ENCODE measurements around the gene RGPD3. TPM values are rescaled to one million over a fixed set of nuclear protein-coding genes. Genes with fewer than 3 reads are reported as not detected.

Gene RGPD3
- polyA plus RNA-seq, 1 donor: 0.24 TPM

DNA sequence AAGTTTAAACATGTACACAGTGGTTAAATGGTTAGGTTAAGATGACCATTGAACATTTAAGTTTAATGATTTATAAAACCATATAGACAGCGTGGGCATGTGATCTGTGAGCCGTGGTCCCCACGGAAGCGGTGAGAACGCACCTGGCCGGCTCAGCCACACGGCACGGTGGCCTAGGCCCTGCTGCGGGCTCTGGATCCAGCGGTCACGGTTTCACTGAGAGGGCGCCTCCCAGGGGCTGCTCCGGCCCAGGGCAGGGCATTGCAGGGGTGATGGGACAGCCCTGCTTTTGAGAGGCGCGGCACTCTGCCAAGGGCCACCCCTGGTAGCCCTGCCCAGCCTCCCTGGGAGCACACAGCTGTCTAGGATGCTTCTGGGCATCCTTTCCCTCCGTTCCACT, 124.9 kb downstream of the RGPD3 start:
- H3K4me3 ChIP-seq (ENCODE audit: low read length): no peak overlapping the region
- H3K36me3 ChIP-seq (ENCODE audit: control insufficient read depth, insufficient read depth, low read length): no peaks in the 10 kb centered on the region
- H3K9me3 ChIP-seq (ENCODE audit: control insufficient read depth, low read depth, low read length): peaks cover 15% of the 10 kb centered on the region
- H3K27ac ChIP-seq (ENCODE audit: low read length): no peak overlapping the region
- H3K27me3 ChIP-seq (ENCODE audit: control insufficient read depth, insufficient read depth, low read length): peaks cover 8% of the 10 kb centered on the region
- DNase-seq: no peak
- H3K4me1 ChIP-seq (ENCODE audit: control insufficient read depth, insufficient read depth, low read length): peaks cover 3% of the 10 kb centered on the region
- no CpG with 5 or more reads among the region's 16 CpGs for WGBS (ENCODE audit: insufficient coverage, low lambda C conversion rate)

DNA sequence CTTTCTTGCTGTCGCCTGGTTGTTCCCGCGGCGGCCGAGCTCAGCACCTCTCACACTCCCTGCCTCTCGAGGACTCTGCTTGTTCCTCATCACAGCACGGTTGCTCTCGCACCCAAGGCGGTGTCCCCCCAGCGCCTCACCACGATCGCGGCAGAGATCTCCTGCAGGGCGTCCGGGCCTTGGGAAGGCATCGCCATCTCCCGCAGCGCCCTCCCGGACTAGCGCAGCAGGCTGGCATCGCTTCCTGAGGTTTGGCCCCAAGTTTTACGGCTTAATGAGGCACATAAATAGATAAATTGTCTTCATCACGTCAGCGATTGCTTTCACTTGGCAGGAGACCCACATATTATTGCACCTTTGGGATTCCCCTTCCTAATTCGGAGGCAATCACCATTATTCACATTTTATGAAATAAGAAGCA, 125.4 kb downstream of the RGPD3 start:
- H3K36me3 ChIP-seq (ENCODE audit: control insufficient read depth, insufficient read depth, low read length): no peaks in the 10 kb centered on the region
- H3K27me3 ChIP-seq (ENCODE audit: control insufficient read depth, insufficient read depth, low read length): peaks cover 8% of the 10 kb centered on the region
- H3K4me3 ChIP-seq (ENCODE audit: low read length): no peak overlapping the region
- DNase-seq: peak; percentile 13 to 65
- no peak overlapping the region for H3K27ac ChIP-seq (ENCODE audit: low read length)
- H3K4me1 ChIP-seq (ENCODE audit: control insufficient read depth, insufficient read depth, low read length): peaks cover 3% of the 10 kb centered on the region
- H3K9me3 ChIP-seq (ENCODE audit: control insufficient read depth, low read depth, low read length): peaks cover 15% of the 10 kb centered on the region
- WGBS (ENCODE audit: insufficient coverage, low lambda C conversion rate): 67% methylated on average over 1 of the region's 25 CpGs

GRCh38 chr2:106341666-106342065, 126.5 kb downstream of the RGPD3 start:
- DNase-seq: no peak
- H3K4me3 ChIP-seq (ENCODE audit: low read length): no peak overlapping the region
- no CpG with 5 or more reads among the region's 5 CpGs for WGBS (ENCODE audit: insufficient coverage, low lambda C conversion rate)

More at GRCh38 chr2:106341666-106342065, 126.5 kb downstream of the RGPD3 start:
- H3K4me1 ChIP-seq (ENCODE audit: control insufficient read depth, insufficient read depth, low read length): peaks cover 3% of the 10 kb centered on the region
- no peaks in the 10 kb centered on the region for H3K36me3 ChIP-seq (ENCODE audit: control insufficient read depth, insufficient read depth, low read length)
- H3K9me3 ChIP-seq (ENCODE audit: control insufficient read depth, low read depth, low read length): peaks cover 15% of the 10 kb centered on the region
- no peak overlapping the region for H3K27ac ChIP-seq (ENCODE audit: low read length)
- H3K27me3 ChIP-seq (ENCODE audit: control insufficient read depth, insufficient read depth, low read length): peaks cover 8% of the 10 kb centered on the region

Other genes starting within 250 kb of the RGPD3 start
- gene CD8B2, start 19.0 kb upstream of the RGPD3 start, polyA plus RNA-seq: 0.42 TPM

All from large intestine (tissue), 3 donors.